Gastroesophageal sphincter (tissue), 3 donors: ENCODE measurements around the gene BNIP5.

Experiments used
- CTCF ChIP-seq, 4 experiments: fragments of 200-600 bp in 2 of 4; fragments of 450-650 bp in 2 of 4; sonication (generic) in 1 of 4; IDR thresholded peaks; one replicate each; pipeline ENCODE4 v1.5.1; 2017 to 2019; ENCODE audit warnings: antibody characterized with exemption in 4 of 4, mild to moderate bottlenecking in 2 of 4, moderate library complexity in 2 of 4
- EP300 ChIP-seq: sonication (generic); formaldehyde crosslinking; IDR thresholded peaks from one replicate; pipeline ENCODE4 v1.6.1; 2017; ENCODE audit warnings: antibody characterized with exemption, mild to moderate bottlenecking
- POLR2A ChIP-seq, 2 donors: fragments of 450-650 bp; IDR thresholded peaks; one replicate each; pipeline ENCODE4 v1.6.1; 2017; ENCODE audit warnings: antibody characterized with exemption in 2 of 2, mild to moderate bottlenecking in 2 of 2, moderate library complexity in 1 of 2
- POLR2AphosphoS5 ChIP-seq: sonication (generic); formaldehyde crosslinking; IDR thresholded peaks from one replicate; pipeline ENCODE4 v1.6.1; 2017; ENCODE audit warnings: antibody characterized with exemption

- no peak for TF ChIP-seq CTCF (IDR thresholded peaks at IDR 0.05)
- TF ChIP-seq POLR2A (IDR thresholded peaks at IDR 0.05), result no peak
- TF ChIP-seq POLR2AphosphoS5, result no peak
- TF ChIP-seq EP300, result no peak
Measured at GRCh38 chr6:36350082-36350481, 13.4 kb upstream of the BNIP5 start.
